GM19025 (cell line): ENCODE measurements around the gene KCNJ4.

ENCODE experiments used
- ATAC-seq: cut with Tn5 transposase; IDR thresholded peaks from one replicate; pipeline ENCODE4 v1.9.1; 2021; ENCODE audit warnings: mild to moderate bottlenecking, low read depth, moderate library complexity; ENCODE audit not compliant: unreplicated experiment

Gene KCNJ4

GRCh38 chr22:38455076-38455529, at the start of gene KCNJ4:
Gene KCNJ4 (minus strand): TSS chr22:38455199. CDS start chr22:38428132, 27,067 bp downstream.
- ATAC-seq = no peak

- ATAC-seq = no peak
Observed at GRCh38 chr22:38503021-38503420, 48.0 kb upstream of the KCNJ4 start.

GRCh38 chr22:38501797-38502672, 47.0 kb upstream of the KCNJ4 start:
- no peak for ATAC-seq

- ATAC-seq = no peak
Observed at GRCh38 chr22:38497869-38498268, 42.9 kb upstream of the KCNJ4 start.

GRCh38 chr22:38494939-38495338, 39.9 kb upstream of the KCNJ4 start:
- ATAC-seq = no peak

- no peak for ATAC-seq
Observed at GRCh38 chr22:38494498-38494897, 39.5 kb upstream of the KCNJ4 start.

GRCh38 chr22:38491707-38492348, 36.8 kb upstream of the KCNJ4 start:
- no peak for ATAC-seq

- ATAC-seq = no peak
Observed at GRCh38 chr22:38490915-38491314, 35.9 kb upstream of the KCNJ4 start.

GRCh38 chr22:38490475-38490874, 35.5 kb upstream of the KCNJ4 start:
- no peak for ATAC-seq

GRCh38 chr22:38489561-38490145, 34.7 kb upstream of the KCNJ4 start:
- ATAC-seq = no peak

- ATAC-seq = no peak
Observed at GRCh38 chr22:38489142-38489541, 34.1 kb upstream of the KCNJ4 start.

GRCh38 chr22:38487946-38488345, 32.9 kb upstream of the KCNJ4 start:
- no peak for ATAC-seq

- ATAC-seq = no peak
Observed at GRCh38 chr22:38485783-38486182, 30.8 kb upstream of the KCNJ4 start.

- no peak for ATAC-seq
Observed at GRCh38 chr22:38484244-38484643, 29.2 kb upstream of the KCNJ4 start.

GRCh38 chr22:38482662-38483308, 27.8 kb upstream of the KCNJ4 start:
- no peak for ATAC-seq

GRCh38 chr22:38481871-38482332, 26.9 kb upstream of the KCNJ4 start:
- no peak for ATAC-seq

- ATAC-seq = no peak
Observed at GRCh38 chr22:38481162-38481870, 26.3 kb upstream of the KCNJ4 start.

- no peak for ATAC-seq
Observed at GRCh38 chr22:38479096-38479837, 24.3 kb upstream of the KCNJ4 start.

- ATAC-seq = no peak
Observed at GRCh38 chr22:38477585-38477984, 22.6 kb upstream of the KCNJ4 start.
